ENCODE measurements around the gene CPA5.
A peak's percentile ranks its signal among the peaks of the same experiment; 100 is the strongest.

The CPA5 gene

DNA sequence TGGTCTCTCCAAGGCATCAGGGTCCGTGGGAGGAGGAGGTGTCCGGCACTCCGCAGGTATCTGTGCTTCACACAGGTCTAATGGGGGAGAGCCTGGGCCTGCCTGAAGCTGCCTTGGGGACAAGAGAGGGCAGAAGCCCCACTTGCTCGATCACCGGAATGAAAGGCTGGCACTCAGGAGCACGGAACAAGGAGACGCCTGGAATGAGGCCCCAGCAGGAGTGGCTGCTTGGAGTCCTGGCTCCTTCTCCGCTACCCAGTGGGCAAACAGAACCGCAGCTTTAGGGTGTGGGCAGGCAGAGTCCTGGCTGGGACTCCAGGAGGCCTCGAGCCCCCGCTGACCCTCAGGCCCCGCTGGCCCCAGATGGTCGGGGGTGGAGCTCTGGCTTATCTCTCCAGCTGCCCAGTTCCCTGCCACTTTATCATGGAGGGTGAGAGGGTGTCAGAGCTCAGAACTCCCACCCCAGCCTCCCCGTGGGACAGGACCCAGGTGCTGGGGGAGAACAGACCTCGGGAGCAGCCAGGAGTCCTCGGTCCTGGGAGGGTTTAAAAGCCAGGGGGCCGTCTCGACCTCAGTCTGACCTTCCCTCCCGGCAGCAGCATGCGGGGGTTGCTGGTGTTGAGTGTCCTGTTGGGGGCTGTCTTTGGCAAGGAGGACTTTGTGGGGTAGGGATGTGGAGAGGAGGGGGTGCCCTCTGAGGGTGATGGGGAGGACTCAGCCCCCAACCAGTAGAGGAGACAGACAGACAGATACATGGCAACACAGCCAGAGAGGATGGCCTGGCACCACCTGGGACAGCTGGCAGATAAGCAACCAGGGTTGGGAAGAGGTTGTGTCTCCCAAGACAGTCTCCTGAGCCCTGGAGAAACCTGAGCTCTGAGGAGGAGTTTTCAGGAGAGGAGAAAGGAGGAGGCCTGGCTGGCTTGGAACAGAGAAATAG is 35.6 kb downstream of the CPA5 start, which contains the start of gene CPA1:
TSS of gene CPA1 (plus strand) at position 574 of the 940 bp plus-strand sequence. CDS start at position 601, 27 bp downstream.
- TF ChIP-seq, protein P1, sequence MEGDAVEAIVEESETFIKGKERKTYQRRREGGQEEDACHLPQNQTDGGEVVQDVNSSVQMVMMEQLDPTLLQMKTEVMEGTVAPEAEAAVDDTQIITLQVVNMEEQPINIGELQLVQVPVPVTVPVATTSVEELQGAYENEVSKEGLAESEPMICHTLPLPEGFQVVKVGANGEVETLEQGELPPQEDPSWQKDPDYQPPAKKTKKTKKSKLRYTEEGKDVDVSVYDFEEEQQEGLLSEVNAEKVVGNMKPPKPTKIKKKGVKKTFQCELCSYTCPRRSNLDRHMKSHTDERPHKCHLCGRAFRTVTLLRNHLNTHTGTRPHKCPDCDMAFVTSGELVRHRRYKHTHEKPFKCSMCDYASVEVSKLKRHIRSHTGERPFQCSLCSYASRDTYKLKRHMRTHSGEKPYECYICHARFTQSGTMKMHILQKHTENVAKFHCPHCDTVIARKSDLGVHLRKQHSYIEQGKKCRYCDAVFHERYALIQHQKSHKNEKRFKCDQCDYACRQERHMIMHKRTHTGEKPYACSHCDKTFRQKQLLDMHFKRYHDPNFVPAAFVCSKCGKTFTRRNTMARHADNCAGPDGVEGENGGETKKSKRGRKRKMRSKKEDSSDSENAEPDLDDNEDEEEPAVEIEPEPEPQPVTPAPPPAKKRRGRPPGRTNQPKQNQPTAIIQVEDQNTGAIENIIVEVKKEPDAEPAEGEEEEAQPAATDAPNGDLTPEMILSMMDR (IDR thresholded peaks at IDR 0.05; ENCODE audit: low read depth, low read length, missing control alignments), result no peak
- no peak within 1 kb of the TSS for H3K4me3 ChIP-seq (ENCODE audit: low read depth, low read length)
- in situ Hi-C loops (cut with HindIII; ENCODE audit: low sequenced_read_pairs), result no loop called here
- DNase-seq (ENCODE audit: low read depth), result no peak

DNA sequence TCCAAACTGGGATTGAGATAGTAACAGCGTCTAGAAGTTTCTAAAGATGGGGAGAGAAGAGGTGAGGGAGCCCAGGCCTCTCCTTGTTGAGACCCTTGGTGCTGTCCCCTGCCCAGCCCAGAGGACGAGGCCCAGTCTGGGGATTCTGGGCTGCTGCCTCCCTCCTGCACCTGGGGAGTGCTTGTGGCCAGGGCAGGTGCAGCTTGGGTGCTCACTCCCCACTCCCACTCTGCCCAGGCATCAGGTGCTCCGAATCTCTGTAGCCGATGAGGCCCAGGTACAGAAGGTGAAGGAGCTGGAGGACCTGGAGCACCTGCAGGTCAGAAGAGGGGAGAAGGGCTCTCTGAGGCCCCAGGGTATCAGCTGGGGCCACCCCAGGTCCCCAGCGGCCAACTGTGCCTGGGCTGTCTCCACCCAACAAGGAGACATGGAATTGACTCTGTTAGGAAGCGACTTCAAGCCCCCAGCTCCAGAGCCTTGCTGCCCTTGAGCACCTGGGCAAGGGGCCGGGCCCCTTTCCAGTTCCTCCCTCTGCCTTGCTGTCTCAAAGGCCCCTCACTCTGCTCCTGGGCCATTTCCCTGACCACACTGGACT is 36.3 kb downstream of the CPA5 start:
- H3K4me3 ChIP-seq (ENCODE audit: low read depth, low read length), result no peak overlapping the region
- TF ChIP-seq, protein P1 (IDR thresholded peaks at IDR 0.05; ENCODE audit: low read depth, low read length, missing control alignments), result no peak
- no peak for DNase-seq (ENCODE audit: low read depth)
- in situ Hi-C loops (cut with HindIII; ENCODE audit: low sequenced_read_pairs), result no loop called here

GRCh38 chr7:130381468-130382312 is 37.1 kb downstream of the CPA5 start:
- in situ Hi-C loops (cut with HindIII; ENCODE audit: low sequenced_read_pairs), result no loop called here
- no peak for DNase-seq (ENCODE audit: low read depth)
- no peak overlapping the region for H3K4me3 ChIP-seq (ENCODE audit: low read depth, low read length)
- TF ChIP-seq, protein P1 (IDR thresholded peaks at IDR 0.05; ENCODE audit: low read depth, low read length, missing control alignments), result peak; percentile 29

GRCh38 chr7:130383187-130383980 is 38.8 kb downstream of the CPA5 start:
- no peak overlapping the region for H3K4me3 ChIP-seq (ENCODE audit: low read depth, low read length)
- no peak for DNase-seq (ENCODE audit: low read depth)
- TF ChIP-seq, protein P1 (IDR thresholded peaks at IDR 0.05; ENCODE audit: low read depth, low read length, missing control alignments), result no peak
- in situ Hi-C loops (cut with HindIII; ENCODE audit: low sequenced_read_pairs), result no loop called here

DNA sequence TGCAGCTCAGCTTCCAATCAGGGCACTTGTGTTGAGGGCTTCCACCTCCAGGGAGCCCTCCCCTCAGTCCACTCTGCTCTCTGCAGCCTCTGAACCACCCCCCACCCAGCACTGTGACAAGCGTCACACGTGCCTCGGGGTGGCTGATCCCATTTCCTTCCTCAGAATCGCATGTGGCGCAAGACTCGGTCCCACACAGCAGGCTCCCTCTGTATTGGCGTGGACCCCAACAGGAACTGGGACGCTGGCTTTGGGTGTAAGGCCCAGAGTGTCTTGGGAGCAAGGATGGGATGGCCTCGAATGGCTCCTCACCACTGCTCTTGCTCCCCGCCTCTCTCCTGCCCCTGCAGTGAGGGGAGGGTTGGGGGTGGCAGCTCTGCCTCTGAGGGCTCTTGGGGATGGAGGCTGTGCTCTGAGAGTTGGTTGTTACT is 39.8 kb downstream of the CPA5 start:
- no peak overlapping the region for H3K4me3 ChIP-seq (ENCODE audit: low read depth, low read length)
- in situ Hi-C loops (cut with HindIII; ENCODE audit: low sequenced_read_pairs), result no loop called here
- TF ChIP-seq, protein P1 (IDR thresholded peaks at IDR 0.05; ENCODE audit: low read depth, low read length, missing control alignments), result no peak
- DNase-seq (ENCODE audit: low read depth), result no peak
